ENCODE results near the gene ADAMTS17. TPM values are rescaled to one million over a fixed set of nuclear protein-coding genes. Genes with fewer than 3 reads are reported as not detected.

Gene ADAMTS17
- total and polyA plus RNA-seq, 4 experiments from 2014 or later, result 2.1 to 6.2 (median 4.8) TPM

- H3K4me3 Mint-ChIP-seq, result peak overlapping the region in 2 of 8 donors; percentile 13 to 29
- peaks cover 40 to 84% (median 62%) of the 10 kb centered on the region in 4 donors for H3K4me1 Mint-ChIP-seq
- Histone ChIP-seq H3K27me3 (ENCODE audit: insufficient read depth, low read length) (no peaks in the 10 kb centered on the region), H3K4me3 (ENCODE audit: low read length in 2 of 2) (no peak overlapping the region), H3K4me1 (ENCODE audit: insufficient read depth, low read length) (peaks cover 62% of the 10 kb centered on the region), H3K36me3 (ENCODE audit: insufficient read depth, low read length) (no peaks in the 10 kb centered on the region), H3K27ac (ENCODE audit: low read depth, low read length) (no peak overlapping the region), H3K9me3 (ENCODE audit: control insufficient read depth in 1 of 2, low read length in 2 of 2) (no peaks in the 10 kb centered on the region)
- ChIA-PET CTCF (ENCODE audit: partially characterized antibody) (interaction anchor here (1.2 to 10.3 kb wide), 3 partner anchors 9 to 17 kb away, joined by 3 to 151 read pairs (median 63); partner anchors contain the start of gene ADAMTS17), POLR2A (ENCODE audit: partially characterized antibody) (interaction anchor here (1.5 kb wide), 1 partner anchor 18 kb away, joined by 5 read pairs; no protein-coding TSS in a partner anchor)
- H3K9me3 Mint-ChIP-seq, result no peaks in the 10 kb centered on the region
- intact Hi-C loops (cut with micrococcal nuclease), result loop anchor here (10.0 kb wide), 1 partner anchor 598 kb away; the partner anchor contains the start of gene LYSMD4
- H3K27ac Mint-ChIP-seq, result peak overlapping the region in 5 of 7 donors; percentile 36 to 83 (median 51)
- DNase-seq, result no peak
- H3K27me3 Mint-ChIP-seq, result no peaks in the 10 kb centered on the region
- peaks cover 0 to 4% of the 10 kb centered on the region in 2 donors for H3K36me3 Mint-ChIP-seq
These were observed 9.1 kb downstream of the ADAMTS17 start for GRCh38 chr15:100332721-100333120.

- H3K36me3 Mint-ChIP-seq, result peaks cover 0 to 4% of the 10 kb centered on the region in 2 donors
- H3K27ac ChIP-seq (ENCODE audit: low read depth, low read length), result no peak overlapping the region
- H3K4me1 ChIP-seq (ENCODE audit: insufficient read depth, low read length), result peaks cover 62% of the 10 kb centered on the region
- no peaks in the 10 kb centered on the region for H3K9me3 Mint-ChIP-seq
- peaks cover 40 to 83% (median 62%) of the 10 kb centered on the region in 4 donors for H3K4me1 Mint-ChIP-seq
- peak overlapping the region in 2 of 7 donors; percentile 46 to 68 for H3K27ac Mint-ChIP-seq
- ChIA-PET CTCF (ENCODE audit: partially characterized antibody) (interaction anchor here (1.2 to 7.0 kb wide), 2 partner anchors 10 to 18 kb away, joined by 3 to 63 read pairs; partner anchors contain the start of gene ADAMTS17), POLR2A (ENCODE audit: partially characterized antibody) (interaction anchor here (0.9 to 1.5 kb wide), 2 partner anchors 10 to 18 kb away, joined by 3 to 5 read pairs; partner anchors contain the start of gene ADAMTS17)
- H3K36me3 ChIP-seq (ENCODE audit: insufficient read depth, low read length), result no peaks in the 10 kb centered on the region
- no peaks in the 10 kb centered on the region for H3K27me3 ChIP-seq (ENCODE audit: insufficient read depth, low read length)
- no peak overlapping the region for H3K4me3 ChIP-seq (ENCODE audit: low read length in 2 of 2)
- H3K27me3 Mint-ChIP-seq, result no peaks in the 10 kb centered on the region
- no peak for DNase-seq
- no peak overlapping the region for H3K4me3 Mint-ChIP-seq
- intact Hi-C loops (cut with micrococcal nuclease), result loop anchor here (10.0 kb wide), 1 partner anchor 597 kb away; the partner anchor contains the start of gene LYSMD4
- H3K9me3 ChIP-seq (ENCODE audit: control insufficient read depth in 1 of 2, low read length in 2 of 2), result no peaks in the 10 kb centered on the region
These were observed 9.5 kb downstream of the ADAMTS17 start for GRCh38 chr15:100332231-100332630.

- Histone ChIP-seq H3K36me3 (ENCODE audit: insufficient read depth, low read length) (no peaks in the 10 kb centered on the region), H3K4me3 (ENCODE audit: low read length in 2 of 2) (peak overlapping the region in 1 of 2 donors; percentile 27), H3K27ac (ENCODE audit: low read depth, low read length) (peak overlapping the region; percentile 27), H3K4me1 (ENCODE audit: insufficient read depth, low read length) (peaks cover 62% of the 10 kb centered on the region), H3K27me3 (ENCODE audit: insufficient read depth, low read length) (no peaks in the 10 kb centered on the region), H3K9me3 (ENCODE audit: control insufficient read depth in 1 of 2, low read length in 2 of 2) (no peaks in the 10 kb centered on the region)
- intact Hi-C loops (cut with micrococcal nuclease), result loop anchor here (1.0 to 10.0 kb wide), 2 partner anchors 12 to 596 kb away; partner anchors contain the start of gene LYSMD4
- peaks cover 40 to 80% (median 60%) of the 10 kb centered on the region in 4 donors for H3K4me1 Mint-ChIP-seq
- H3K9me3 Mint-ChIP-seq, result no peaks in the 10 kb centered on the region
- no peaks in the 10 kb centered on the region for H3K27me3 Mint-ChIP-seq
- H3K27ac Mint-ChIP-seq, result peak overlapping the region; percentile 13 to 76 (median 64)
- H3K4me3 Mint-ChIP-seq, result peak overlapping the region; percentile 64 to 86 (median 72)
- ChIA-PET CTCF (ENCODE audit: partially characterized antibody) (interaction anchor here (0.7 to 7.0 kb wide), 8 partner anchors 8 to 405 kb away, joined by 3 to 63 read pairs (median 8); partner anchors contain the start of gene ADAMTS17), POLR2A (ENCODE audit: partially characterized antibody) (interaction anchor here (0.9 to 3.2 kb wide), 11 partner anchors 9 to 597 kb away, joined by 3 to 32 read pairs (median 4); partner anchors contain the start of genes ADAMTS17, ASB7, LINS1 and LYSMD4)
- peaks cover 0 to 5% of the 10 kb centered on the region in 2 donors for H3K36me3 Mint-ChIP-seq
- DNase-seq, result peak; percentile 56 to 77 (median 69)
These were observed 11.1 kb downstream of the ADAMTS17 start for GRCh38 chr15:100330629-100331215.

GRCh38 chr15:100330221-100330620 is 11.6 kb downstream of the ADAMTS17 start:
- Mint-ChIP-seq H3K27ac (peak overlapping the region; percentile 52 to 84 (median 67)), H3K36me3 (peaks cover 4 to 9% of the 10 kb centered on the region in 2 donors), H3K27me3 (no peaks in the 10 kb centered on the region), H3K9me3 (no peaks in the 10 kb centered on the region), H3K4me3 (peak overlapping the region; percentile 64 to 86 (median 72)), H3K4me1 (peaks cover 40 to 75% (median 55%) of the 10 kb centered on the region in 4 donors)
- Histone ChIP-seq H3K27me3 (ENCODE audit: insufficient read depth, low read length) (no peaks in the 10 kb centered on the region), H3K9me3 (ENCODE audit: control insufficient read depth in 1 of 2, low read length in 2 of 2) (no peaks in the 10 kb centered on the region), H3K4me3 (ENCODE audit: low read length in 2 of 2) (peak overlapping the region in 1 of 2 donors; percentile 21), H3K36me3 (ENCODE audit: insufficient read depth, low read length) (no peaks in the 10 kb centered on the region), H3K4me1 (ENCODE audit: insufficient read depth, low read length) (peaks cover 57% of the 10 kb centered on the region), H3K27ac (ENCODE audit: low read depth, low read length) (peak overlapping the region; percentile 27)
- ChIA-PET POLR2A (ENCODE audit: partially characterized antibody) (interaction anchor here (0.9 to 3.2 kb wide), 10 partner anchors 10 to 597 kb away, joined by 3 to 32 read pairs (median 4); partner anchors contain the start of genes ADAMTS17, ASB7, LINS1 and LYSMD4), CTCF (ENCODE audit: partially characterized antibody) (interaction anchor here (1.0 to 7.0 kb wide), 6 partner anchors 9 to 401 kb away, joined by 3 to 63 read pairs (median 10); partner anchors contain the start of gene ADAMTS17)
- no peak for DNase-seq
- intact Hi-C loops (cut with micrococcal nuclease), result loop anchor here (1.0 to 10.0 kb wide), 2 partner anchors 12 to 595 kb away; partner anchors contain the start of gene LYSMD4

GRCh38 chr15:100328796-100329195 is 13.0 kb downstream of the ADAMTS17 start:
- Histone ChIP-seq H3K4me3 (ENCODE audit: low read length in 2 of 2) (no peak overlapping the region), H3K9me3 (ENCODE audit: control insufficient read depth in 1 of 2, low read length in 2 of 2) (no peaks in the 10 kb centered on the region), H3K27ac (ENCODE audit: low read depth, low read length) (no peak overlapping the region), H3K4me1 (ENCODE audit: insufficient read depth, low read length) (peaks cover 43% of the 10 kb centered on the region), H3K36me3 (ENCODE audit: insufficient read depth, low read length) (no peaks in the 10 kb centered on the region), H3K27me3 (ENCODE audit: insufficient read depth, low read length) (no peaks in the 10 kb centered on the region)
- DNase-seq, result no peak
- ChIA-PET POLR2A (ENCODE audit: partially characterized antibody) (interaction anchor here (3.2 kb wide), 1 partner anchor 11 kb away, joined by 32 read pairs; no protein-coding TSS in a partner anchor), CTCF (ENCODE audit: partially characterized antibody) (interaction anchor here (1.7 to 7.0 kb wide), 3 partner anchors 10 to 21 kb away, joined by 6 to 63 read pairs (median 53); partner anchors contain the start of gene ADAMTS17)
- H3K4me1 Mint-ChIP-seq, result peaks cover 31 to 60% (median 44%) of the 10 kb centered on the region in 4 donors
- no peak overlapping the region for H3K4me3 Mint-ChIP-seq
- H3K9me3 Mint-ChIP-seq, result no peaks in the 10 kb centered on the region
- peaks cover 4 to 10% of the 10 kb centered on the region in 2 donors for H3K36me3 Mint-ChIP-seq
- H3K27me3 Mint-ChIP-seq, result no peaks in the 10 kb centered on the region
- intact Hi-C loops (cut with micrococcal nuclease), result no loop called here
- peak overlapping the region in 1 of 7 donors; percentile 27 for H3K27ac Mint-ChIP-seq

- no peaks in the 10 kb centered on the region for H3K27me3 Mint-ChIP-seq
- Histone ChIP-seq H3K36me3 (ENCODE audit: insufficient read depth, low read length) (no peaks in the 10 kb centered on the region), H3K27me3 (ENCODE audit: insufficient read depth, low read length) (no peaks in the 10 kb centered on the region), H3K27ac (ENCODE audit: low read depth, low read length) (no peak overlapping the region), H3K9me3 (ENCODE audit: control insufficient read depth in 1 of 2, low read length in 2 of 2) (no peaks in the 10 kb centered on the region), H3K4me3 (ENCODE audit: low read length in 2 of 2) (no peak overlapping the region), H3K4me1 (ENCODE audit: insufficient read depth, low read length) (no peaks in the 10 kb centered on the region)
- no peak for DNase-seq
- H3K27ac Mint-ChIP-seq, result peak overlapping the region in 2 of 7 donors; percentile 3 to 29
- ChIA-PET POLR2A (ENCODE audit: partially characterized antibody) (no interaction called here), CTCF (ENCODE audit: partially characterized antibody) (no interaction called here)
- intact Hi-C loops (cut with micrococcal nuclease), result no loop called here
- H3K4me1 Mint-ChIP-seq, result peaks cover 0 to 4% (median 1%) of the 10 kb centered on the region in 4 donors
- peaks cover 43 to 62% of the 10 kb centered on the region in 2 donors for H3K36me3 Mint-ChIP-seq
- H3K4me3 Mint-ChIP-seq, result no peak overlapping the region
- peaks cover 0 to 5% (median 2%) of the 10 kb centered on the region in 8 donors for H3K9me3 Mint-ChIP-seq
These were observed 22.9 kb downstream of the ADAMTS17 start for GRCh38 chr15:100318880-100319279.

All from CD4-positive, alpha-beta memory T cell (primary cell).